Cardiac muscle cell (in vitro differentiated cells and primary cell): ENCODE results near the gene RALY. TPM values are rescaled to one million over a fixed set of nuclear protein-coding genes. Genes with fewer than 3 reads are reported as not detected.

Source experiments
- DNase-seq, 2 donors: peaks; one replicate each; pipeline versions ENCODE4 v3.0.0 to v3.0.0-alpha.2; 2010 to 2017; ENCODE audit warnings: low read depth in 1 of 2, low spot score in 1 of 2
- H3K27ac ChIP-seq: fragments of 200-600 bp; sonication (generic); 2 replicates; pipeline ENCODE4 v1.5.1; 2016
- H3K27me3 ChIP-seq: fragments of 200-600 bp; sonication (generic); 2 replicates; pipeline ENCODE4 v1.6.0; 2016; ENCODE audit warnings: control low read depth
- H3K36me3 ChIP-seq: fragments of 200-600 bp; sonication (generic); 2 replicates; pipeline ENCODE4 v1.5.1; 2016; ENCODE audit warnings: control low read depth
- H3K4me1 ChIP-seq: fragments of 200-600 bp; sonication (generic); 2 replicates; pipeline ENCODE4 v1.8.1; 2017; ENCODE audit warnings: low read depth, mild to moderate bottlenecking, mixed run types
- H3K4me3 ChIP-seq: fragments of 200-600 bp; sonication (generic); 2 replicates; pipeline ENCODE4 v1.5.1; 2016; ENCODE audit warnings: mild to moderate bottlenecking
- H3K9me3 ChIP-seq: fragments of 200-600 bp; sonication (generic); 2 replicates; pipeline ENCODE4 v1.5.1; 2017; ENCODE audit warnings: low read depth, mild to moderate bottlenecking, control low read depth
- CTCF ChIP-seq: IDR thresholded peaks from 2 replicates; pipeline ENCODE4 v1.5.1; 2012; ENCODE audit warnings: low read depth, mild to moderate bottlenecking, low read length
- polyA plus RNA-seq: library from polyadenylated mRNA; unstranded; fragments of >200 nt; fragmentation: Nextera tagmentation; extraction: Ambion mirVana; gene quantifications from 2 replicates; pipeline ENCODE4 v1.2.1, GENCODE V29; 2016
- total RNA-seq: library from RNA; depleted of rRNA; stranded (reverse); fragments of >200 nt; gene quantifications from 2 replicates; pipeline ENCODE4 v1.2.3, GENCODE V29; 2016

RALY gene
- total and polyA plus RNA-seq, 2 experiments from 2014 or later = 241 to 308 TPM

DNA sequence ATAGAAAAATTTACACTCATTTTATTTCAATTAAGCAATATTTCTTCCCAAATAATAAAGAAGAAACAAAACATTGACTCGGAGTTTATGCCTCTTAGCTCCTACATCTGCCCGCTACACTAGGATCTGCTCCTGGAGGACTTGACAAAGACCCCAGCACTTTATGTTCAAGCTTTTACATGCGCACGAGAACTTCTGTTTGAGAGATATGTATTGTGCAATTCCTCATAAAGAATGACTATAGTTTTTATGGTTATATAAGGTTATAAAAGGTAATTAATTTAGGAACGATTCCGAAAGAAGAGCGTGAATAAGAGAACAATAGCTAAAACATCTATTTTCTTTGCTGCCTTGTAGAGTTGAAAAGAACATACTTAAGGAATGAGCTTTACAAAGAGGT, 12.4 kb upstream of the RALY start:
- no peak overlapping the region for H3K27ac ChIP-seq

GRCh38 chr20:33981964-33982363, 11.7 kb upstream of the RALY start:
- TF ChIP-seq CTCF = no peak
- no peak overlapping the region for H3K27ac ChIP-seq
- no peaks in the 10 kb centered on the region for H3K36me3 ChIP-seq
- H3K4me1 ChIP-seq = no peaks in the 10 kb centered on the region
- H3K27me3 ChIP-seq = no peaks in the 10 kb centered on the region
- peak in 1 of 2 donors; percentile 19 for DNase-seq
- no peaks in the 10 kb centered on the region for H3K9me3 ChIP-seq
- H3K4me3 ChIP-seq = no peak overlapping the region

More for the DNA sequence above, 12.4 kb upstream of the RALY start:
- DNase-seq = no peak
- no peaks in the 10 kb centered on the region for H3K36me3 ChIP-seq
- no peaks in the 10 kb centered on the region for H3K27me3 ChIP-seq
- TF ChIP-seq CTCF = no peak
- H3K4me3 ChIP-seq = no peak overlapping the region
- no peaks in the 10 kb centered on the region for H3K9me3 ChIP-seq
- no peaks in the 10 kb centered on the region for H3K4me1 ChIP-seq

DNA sequence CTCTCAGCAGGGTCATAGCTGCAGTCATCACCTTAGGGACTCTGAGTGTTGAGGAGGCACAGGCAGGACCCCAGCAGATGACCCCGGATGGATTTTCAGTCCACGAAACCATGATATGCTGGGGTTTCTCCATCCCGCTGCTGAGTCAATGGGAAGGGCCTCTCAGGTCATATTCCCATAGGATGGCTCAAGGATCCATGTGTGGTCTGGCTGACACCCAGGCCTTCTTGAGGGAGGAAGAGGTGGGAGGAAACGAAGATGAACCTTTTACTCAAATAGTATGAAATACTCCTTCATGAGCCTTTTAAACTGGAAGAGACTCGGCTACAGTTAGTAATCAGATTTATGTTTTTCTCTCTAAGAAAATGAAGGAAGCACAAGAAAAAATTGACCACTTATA, 10.3 kb upstream of the RALY start:
- TF ChIP-seq CTCF = no peak
- Histone ChIP-seq H3K27me3 (no peaks in the 10 kb centered on the region), H3K9me3 (no peaks in the 10 kb centered on the region), H3K36me3 (no peaks in the 10 kb centered on the region), H3K27ac (no peak overlapping the region), H3K4me3 (no peak overlapping the region), H3K4me1 (no peaks in the 10 kb centered on the region)
- peak in 1 of 2 donors; percentile 73 for DNase-seq

GRCh38 chr20:33984182-33984719, 9.5 kb upstream of the RALY start:
- Histone ChIP-seq H3K27me3 (no peaks in the 10 kb centered on the region), H3K27ac (no peak overlapping the region), H3K4me3 (no peak overlapping the region), H3K4me1 (no peaks in the 10 kb centered on the region), H3K36me3 (no peaks in the 10 kb centered on the region), H3K9me3 (no peaks in the 10 kb centered on the region)
- no peak for DNase-seq
- no peak for TF ChIP-seq CTCF

GRCh38 chr20:33985280-33985679, 8.4 kb upstream of the RALY start:
- H3K36me3 ChIP-seq = no peaks in the 10 kb centered on the region
- no peaks in the 10 kb centered on the region for H3K4me1 ChIP-seq
- no peak overlapping the region for H3K27ac ChIP-seq
- H3K27me3 ChIP-seq = no peaks in the 10 kb centered on the region
- TF ChIP-seq CTCF = no peak
- H3K4me3 ChIP-seq = no peak overlapping the region
- H3K9me3 ChIP-seq = no peaks in the 10 kb centered on the region
- DNase-seq = no peak

- Histone ChIP-seq H3K36me3 (no peaks in the 10 kb centered on the region), H3K4me3 (no peak overlapping the region), H3K4me1 (no peaks in the 10 kb centered on the region), H3K27me3 (no peaks in the 10 kb centered on the region), H3K9me3 (no peaks in the 10 kb centered on the region), H3K27ac (no peak overlapping the region)
- no peak for DNase-seq
- TF ChIP-seq CTCF = no peak
Observed at GRCh38 chr20:33985830-33986229, 7.9 kb upstream of the RALY start.
